ENCODE results near the gene FNDC7.

DNA sequence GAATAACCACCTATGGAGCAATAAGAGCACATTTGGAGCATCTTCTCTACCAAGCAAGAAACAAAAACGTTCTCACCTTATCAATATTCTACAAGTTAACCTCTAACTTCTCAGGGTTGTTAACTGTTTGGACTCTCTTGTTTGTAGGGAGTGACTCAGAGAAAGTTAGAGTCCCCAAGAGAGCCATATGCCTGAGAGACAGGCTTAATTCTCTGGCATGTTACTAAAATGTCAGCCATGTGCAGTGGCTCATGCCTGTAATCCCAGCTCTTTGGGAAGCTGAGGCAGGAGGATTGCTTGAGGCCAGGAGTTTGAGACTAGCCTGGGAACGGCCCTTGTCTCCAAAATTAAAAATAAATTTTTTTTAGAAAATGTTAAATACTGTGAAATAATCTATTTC lies 47.6 kb upstream of the FNDC7 start:
- no peak for TF ChIP-seq POLR2A (IDR thresholded peaks at IDR 0.05)
- TF ChIP-seq POLR2AphosphoS5 (IDR thresholded peaks at IDR 0.05): no peak
- TF ChIP-seq, protein P1, sequence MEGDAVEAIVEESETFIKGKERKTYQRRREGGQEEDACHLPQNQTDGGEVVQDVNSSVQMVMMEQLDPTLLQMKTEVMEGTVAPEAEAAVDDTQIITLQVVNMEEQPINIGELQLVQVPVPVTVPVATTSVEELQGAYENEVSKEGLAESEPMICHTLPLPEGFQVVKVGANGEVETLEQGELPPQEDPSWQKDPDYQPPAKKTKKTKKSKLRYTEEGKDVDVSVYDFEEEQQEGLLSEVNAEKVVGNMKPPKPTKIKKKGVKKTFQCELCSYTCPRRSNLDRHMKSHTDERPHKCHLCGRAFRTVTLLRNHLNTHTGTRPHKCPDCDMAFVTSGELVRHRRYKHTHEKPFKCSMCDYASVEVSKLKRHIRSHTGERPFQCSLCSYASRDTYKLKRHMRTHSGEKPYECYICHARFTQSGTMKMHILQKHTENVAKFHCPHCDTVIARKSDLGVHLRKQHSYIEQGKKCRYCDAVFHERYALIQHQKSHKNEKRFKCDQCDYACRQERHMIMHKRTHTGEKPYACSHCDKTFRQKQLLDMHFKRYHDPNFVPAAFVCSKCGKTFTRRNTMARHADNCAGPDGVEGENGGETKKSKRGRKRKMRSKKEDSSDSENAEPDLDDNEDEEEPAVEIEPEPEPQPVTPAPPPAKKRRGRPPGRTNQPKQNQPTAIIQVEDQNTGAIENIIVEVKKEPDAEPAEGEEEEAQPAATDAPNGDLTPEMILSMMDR (IDR thresholded peaks at IDR 0.05): no peak
